Thoracic aorta (tissue), 2 donors: ENCODE results near the gene TPO. TPM values are rescaled to one million over a fixed set of nuclear protein-coding genes. Genes with fewer than 3 reads are reported as not detected.

Source experiments
- ATAC-seq: fragments of 150-250 bp; one replicate; pipeline ENCODE4 v1.8.0; 2017; ENCODE audit warnings: low read depth; ENCODE audit not compliant: insufficient number of reproducible peaks, low FRiP score
- DNase-seq: peaks from one replicate; pipeline ENCODE4 v3.0.0-alpha.2; 2020; ENCODE audit warnings: low spot score
- H3K27ac ChIP-seq, 2 donors: fragments of 200-600 bp; sonication (generic); 1 replicate in 1 of 2; 2 replicates in 1 of 2; pipeline ENCODE4 v1.5.1; 2016; ENCODE audit warnings: mild to moderate bottlenecking in 2 of 2, moderate library complexity in 2 of 2
- H3K27me3 ChIP-seq: fragments of 200-600 bp; sonication (generic); replicated peaks from 2 replicates; pipeline ENCODE4 v1.6.0; 2016; ENCODE audit warnings: mild to moderate bottlenecking; ENCODE audit not compliant: insufficient read depth
- H3K36me3 ChIP-seq: fragments of 200-600 bp; sonication (generic); one replicate; pipeline ENCODE4 v1.5.1; 2016
- H3K4me1 ChIP-seq, 2 donors: fragments of 200-600 bp; sonication (generic); 1 replicate in 1 of 2; 2 replicates in 1 of 2; pipeline versions ENCODE4 v1.5.1 to v1.6.0; 2016; ENCODE audit warnings: low read depth in 2 of 2, mild to moderate bottlenecking in 1 of 2; ENCODE audit not compliant: control insufficient read depth in 1 of 2
- H3K4me3 ChIP-seq: fragments of 200-600 bp; sonication (generic); 2 replicates; pipeline ENCODE4 v1.5.1; 2016; ENCODE audit warnings: mild to moderate bottlenecking
- H3K9me3 ChIP-seq: fragments of 200-600 bp; sonication (generic); 2 replicates; pipeline ENCODE4 v1.5.1; 2016
- total RNA-seq, 2 donors: library from RNA; depleted of rRNA; stranded (reverse); fragments of >200 nt; gene quantifications; one replicate each; pipeline versions ENCODE4 v1.1.0 to v1.2.3, GENCODE V29; 2016
- TF ChIP-seq, protein P1 (sequence below): fragments of 200-600 bp; sonication (generic); IDR thresholded peaks from one replicate; pipeline ENCODE4 v1.5.1; 2019; ENCODE audit warnings: antibody characterized with exemption

TPO gene
- total RNA-seq, 2 donors from 2014 or later, result 8.1 to 24.1 TPM

DNA sequence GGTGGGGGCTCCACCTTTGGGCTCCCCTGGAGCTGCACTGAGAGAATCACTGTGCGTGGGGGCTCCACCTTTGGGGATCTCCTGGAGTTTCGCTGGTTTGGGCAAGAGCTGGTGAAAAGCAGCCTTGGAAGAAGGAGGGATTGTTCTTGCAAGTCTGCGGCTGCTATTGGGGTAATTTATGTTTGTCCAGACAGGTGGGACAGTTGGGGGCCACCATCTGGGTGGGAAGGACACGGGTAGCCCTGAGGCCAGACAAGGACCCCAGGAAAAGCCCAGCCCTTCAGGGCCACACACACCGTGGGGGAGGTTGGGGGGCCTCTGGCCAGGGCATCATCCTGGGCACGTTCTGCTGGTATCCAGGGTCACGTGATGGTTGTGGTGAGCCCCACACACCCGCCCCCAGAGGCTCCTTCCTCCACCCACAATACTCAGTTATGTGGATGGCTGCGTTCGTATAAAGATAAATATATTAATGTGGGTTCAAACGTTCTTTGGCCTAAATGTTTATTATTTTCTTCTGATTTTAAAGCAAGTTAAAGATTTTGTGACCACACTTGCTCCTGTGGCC is 47.7 kb downstream of the TPO start:
- H3K36me3 ChIP-seq, result no peaks in the 10 kb centered on the region
- DNase-seq (no peak), ATAC-seq (no peak)
- no peak overlapping the region for H3K4me3 ChIP-seq
- H3K4me1 ChIP-seq, result no peaks in the 10 kb centered on the region
- TF ChIP-seq, protein P1, sequence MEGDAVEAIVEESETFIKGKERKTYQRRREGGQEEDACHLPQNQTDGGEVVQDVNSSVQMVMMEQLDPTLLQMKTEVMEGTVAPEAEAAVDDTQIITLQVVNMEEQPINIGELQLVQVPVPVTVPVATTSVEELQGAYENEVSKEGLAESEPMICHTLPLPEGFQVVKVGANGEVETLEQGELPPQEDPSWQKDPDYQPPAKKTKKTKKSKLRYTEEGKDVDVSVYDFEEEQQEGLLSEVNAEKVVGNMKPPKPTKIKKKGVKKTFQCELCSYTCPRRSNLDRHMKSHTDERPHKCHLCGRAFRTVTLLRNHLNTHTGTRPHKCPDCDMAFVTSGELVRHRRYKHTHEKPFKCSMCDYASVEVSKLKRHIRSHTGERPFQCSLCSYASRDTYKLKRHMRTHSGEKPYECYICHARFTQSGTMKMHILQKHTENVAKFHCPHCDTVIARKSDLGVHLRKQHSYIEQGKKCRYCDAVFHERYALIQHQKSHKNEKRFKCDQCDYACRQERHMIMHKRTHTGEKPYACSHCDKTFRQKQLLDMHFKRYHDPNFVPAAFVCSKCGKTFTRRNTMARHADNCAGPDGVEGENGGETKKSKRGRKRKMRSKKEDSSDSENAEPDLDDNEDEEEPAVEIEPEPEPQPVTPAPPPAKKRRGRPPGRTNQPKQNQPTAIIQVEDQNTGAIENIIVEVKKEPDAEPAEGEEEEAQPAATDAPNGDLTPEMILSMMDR, result no peak
- no peak overlapping the region for H3K27ac ChIP-seq
- no peaks in the 10 kb centered on the region for H3K9me3 ChIP-seq
- no peaks in the 10 kb centered on the region for H3K27me3 ChIP-seq

DNA sequence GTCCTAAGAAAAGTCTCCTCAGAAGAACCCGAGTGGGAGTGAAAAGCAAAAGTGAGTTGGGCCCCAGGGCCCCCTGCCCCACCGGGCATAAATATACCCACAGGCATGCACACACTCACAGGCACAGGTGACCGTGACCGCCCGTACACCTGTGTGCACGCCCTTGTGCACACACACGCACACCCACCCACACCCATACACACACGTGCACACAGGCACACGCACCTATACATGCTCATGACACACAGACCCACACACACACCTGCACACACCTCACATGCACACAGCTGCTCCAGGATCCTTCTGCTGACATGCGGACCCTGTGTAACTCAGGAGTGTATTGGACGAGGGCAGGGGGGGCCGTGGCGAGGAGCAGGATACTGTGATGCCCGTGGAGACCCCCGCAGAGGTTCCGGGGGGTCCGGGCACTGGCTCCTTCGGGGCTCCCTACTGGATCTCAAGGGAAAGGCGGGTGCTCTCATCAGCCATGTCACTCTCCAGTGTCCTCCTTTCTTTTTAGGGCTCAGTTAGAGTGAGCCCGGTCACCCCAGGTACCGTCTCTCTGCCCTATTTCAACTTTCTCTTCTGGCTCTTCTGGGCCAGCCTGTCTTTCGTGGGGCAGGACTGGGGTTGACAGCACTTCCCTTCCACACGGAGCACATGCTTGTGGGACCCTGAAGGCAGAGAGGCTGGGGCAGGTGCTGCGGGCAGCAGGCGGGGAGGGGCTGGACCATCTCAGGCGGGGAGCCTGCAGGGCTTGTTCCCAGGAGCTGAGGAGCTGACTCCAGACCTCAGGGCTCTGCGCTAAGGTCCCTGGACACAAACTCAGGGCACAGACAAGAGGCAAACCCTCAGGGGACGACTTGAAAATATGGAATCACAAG is 48.5 kb downstream of the TPO start:
- Histone ChIP-seq H3K27me3 (no peaks in the 10 kb centered on the region), H3K4me3 (no peak overlapping the region), H3K27ac (no peak overlapping the region), H3K4me1 (no peaks in the 10 kb centered on the region), H3K36me3 (no peaks in the 10 kb centered on the region), H3K9me3 (no peaks in the 10 kb centered on the region)
- DNase-seq (no peak), ATAC-seq (no peak)
- TF ChIP-seq, protein P1, result no peak

DNA sequence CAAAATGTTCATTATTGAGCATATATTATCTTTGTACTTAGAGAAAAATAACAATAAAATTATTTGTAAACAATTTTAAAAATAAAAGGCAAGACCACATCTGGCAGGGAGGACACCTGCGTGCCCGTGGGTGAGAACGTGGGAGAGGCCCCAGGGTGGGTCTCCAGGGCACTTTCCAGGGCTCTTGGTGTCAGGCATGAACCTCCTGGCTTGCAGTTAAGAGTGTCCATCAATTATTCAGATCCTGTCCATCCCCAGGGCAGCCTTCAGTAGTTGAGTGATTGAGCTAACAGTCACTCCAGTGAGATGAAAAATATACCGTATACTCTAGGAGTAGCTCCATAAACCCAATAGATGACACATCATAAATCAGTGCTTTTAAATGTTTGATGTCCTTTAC is 49.7 kb downstream of the TPO start:
- DNase-seq (no peak), ATAC-seq (no peak)
- H3K36me3 ChIP-seq, result no peaks in the 10 kb centered on the region
- no peaks in the 10 kb centered on the region for H3K9me3 ChIP-seq
- H3K27ac ChIP-seq, result no peak overlapping the region
- TF ChIP-seq, protein P1, result no peak
- H3K4me1 ChIP-seq, result no peaks in the 10 kb centered on the region
- H3K4me3 ChIP-seq, result no peak overlapping the region
- no peaks in the 10 kb centered on the region for H3K27me3 ChIP-seq

DNA sequence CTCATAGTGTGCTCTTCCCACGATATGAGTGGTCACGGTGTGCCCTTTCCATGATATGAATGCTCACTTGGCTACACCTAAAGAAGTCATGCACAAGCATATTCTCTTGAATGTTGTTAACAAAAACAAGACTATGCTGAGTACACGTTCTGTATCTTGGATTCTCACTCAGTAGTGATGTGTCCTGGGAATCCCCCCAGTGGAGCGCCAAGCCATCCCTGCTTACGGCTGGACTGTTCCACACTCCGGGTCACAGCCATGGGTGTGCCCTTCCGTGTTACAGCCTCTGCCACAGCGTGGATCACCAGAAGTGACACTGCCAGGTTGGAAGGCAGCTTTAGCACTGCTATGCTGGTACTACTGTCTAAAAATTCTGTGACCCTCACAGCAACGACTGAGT is 59.1 kb downstream of the TPO start:
- H3K9me3 ChIP-seq, result no peaks in the 10 kb centered on the region
- DNase-seq (no peak), ATAC-seq (no peak)
- H3K27me3 ChIP-seq, result no peaks in the 10 kb centered on the region
- TF ChIP-seq, protein P1, result no peak
- H3K4me3 ChIP-seq, result no peak overlapping the region
- no peak overlapping the region for H3K27ac ChIP-seq
- no peaks in the 10 kb centered on the region for H3K36me3 ChIP-seq
- H3K4me1 ChIP-seq, result no peaks in the 10 kb centered on the region

DNA sequence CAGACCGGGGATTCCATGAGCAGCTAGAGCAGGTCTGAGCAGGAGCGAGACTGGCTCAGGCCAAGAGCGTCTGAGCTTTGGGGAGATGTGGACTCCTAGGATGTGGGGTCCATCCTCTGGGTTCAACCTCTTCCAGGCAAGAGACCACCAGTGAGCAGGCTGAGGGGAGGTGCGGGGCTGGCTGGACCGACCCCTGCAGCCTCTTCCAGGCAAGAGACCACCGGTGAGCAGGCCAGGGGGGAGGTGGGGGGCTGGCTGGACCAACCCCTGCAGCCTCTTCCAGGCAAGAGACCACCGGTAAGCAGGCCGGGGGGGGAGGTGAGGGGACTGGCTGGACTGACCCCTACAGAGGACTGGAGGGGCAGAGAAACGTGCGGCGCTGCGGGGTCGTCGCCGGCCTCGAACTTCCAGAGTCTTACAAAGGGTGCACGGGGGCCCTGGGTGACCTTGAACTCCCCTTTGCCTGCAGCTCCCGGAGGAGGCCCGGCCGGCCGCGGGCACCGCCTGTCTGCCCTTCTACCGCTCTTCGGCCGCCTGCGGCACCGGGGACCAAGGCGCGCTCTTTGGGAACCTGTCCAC is 63.4 kb downstream of the TPO start:
- Histone ChIP-seq H3K4me1 (no peaks in the 10 kb centered on the region), H3K4me3 (no peak overlapping the region), H3K36me3 (no peaks in the 10 kb centered on the region), H3K9me3 (no peaks in the 10 kb centered on the region), H3K27me3 (no peaks in the 10 kb centered on the region), H3K27ac (no peak overlapping the region)
- no peak for ATAC-seq
- TF ChIP-seq, protein P1, result no peak
- no peak for DNase-seq
